ENCODE data around the gene PRR3. TPM values are rescaled to one million over a fixed set of nuclear protein-coding genes. Genes with fewer than 3 reads are reported as not detected.

The PRR3 gene
- total and polyA plus RNA-seq, 2 of the 13 experiments (the other 11 are each of a cell fraction or from before 2014, with no cell fraction given) = 14.6 to 21.2 TPM

- FAIRE-seq (no peak), ATAC-seq (no peak), DNase-seq (ENCODE audit: low spot score) (no peak)
- Histone ChIP-seq H4K20me1 (ENCODE audit: insufficient read depth, low read length) (no peaks in the 10 kb centered on the region; the same call in 1 of the 2 replicates), H3K27ac (ENCODE audit: extremely low read length, insufficient read depth, low read length) (no peak overlapping the region), H2AFZ (ENCODE audit: low read length) (no peak overlapping the region), H3K4me1 (ENCODE audit: insufficient read depth, low read length) (no peaks in the 10 kb centered on the region), H3K79me2 (ENCODE audit: insufficient read depth, low read length) (no peaks in the 10 kb centered on the region), H3K9ac (ENCODE audit: insufficient read depth, low read depth, low read length) (no peak overlapping the region), H3K27me3 (ENCODE audit: control insufficient read depth in 1 of 2, insufficient read depth in 2 of 2, low read length in 2 of 2) (no peaks in the 10 kb centered on the region), H3K9me3 (ENCODE audit: low read length) (no peaks in the 10 kb centered on the region), H3K4me2 (ENCODE audit: low read depth, low read length) (no peak overlapping the region), H3K4me3 (replicated peaks in 1 of 3; ENCODE audit: insufficient read depth in 1 of 3, low read depth in 2 of 3, low read length in 3 of 3) (no peak overlapping the region), H3K36me3 (replicated peaks in 1 of 2; ENCODE audit: control insufficient read depth in 1 of 2, insufficient read depth in 2 of 2, low read length in 2 of 2) (peaks cover 20 to 62% of the 10 kb centered on the region in 2 experiments)
- BruUV-seq (replicated peaks) = no TSS peak
- TF ChIP-seq ZNF253 (CRISPR knock-in tag; IDR thresholded peaks at IDR 0.05; ENCODE audit: borderline replicate concordance) (no peak), ZNF230 (CRISPR knock-in tag; IDR thresholded peaks at IDR 0.05) (no peak), CCAR2 (optimal IDR thresholded peaks at IDR 0.05; ENCODE audit: low read depth, low read length) (no peak), ZNF589 (CRISPR knock-in tag; conservative IDR thresholded peaks at IDR 0.05) (no peak), ATF4 (CRISPR knock-in tag; IDR thresholded peaks at IDR 0.05) (no peak), ZNF318 (CRISPR knock-in tag; IDR thresholded peaks at IDR 0.05) (no peak), NFKB2 (CRISPR knock-in tag; IDR thresholded peaks at IDR 0.05; ENCODE audit: borderline replicate concordance) (no peak)
- TF ChIP-seq, protein P1, sequence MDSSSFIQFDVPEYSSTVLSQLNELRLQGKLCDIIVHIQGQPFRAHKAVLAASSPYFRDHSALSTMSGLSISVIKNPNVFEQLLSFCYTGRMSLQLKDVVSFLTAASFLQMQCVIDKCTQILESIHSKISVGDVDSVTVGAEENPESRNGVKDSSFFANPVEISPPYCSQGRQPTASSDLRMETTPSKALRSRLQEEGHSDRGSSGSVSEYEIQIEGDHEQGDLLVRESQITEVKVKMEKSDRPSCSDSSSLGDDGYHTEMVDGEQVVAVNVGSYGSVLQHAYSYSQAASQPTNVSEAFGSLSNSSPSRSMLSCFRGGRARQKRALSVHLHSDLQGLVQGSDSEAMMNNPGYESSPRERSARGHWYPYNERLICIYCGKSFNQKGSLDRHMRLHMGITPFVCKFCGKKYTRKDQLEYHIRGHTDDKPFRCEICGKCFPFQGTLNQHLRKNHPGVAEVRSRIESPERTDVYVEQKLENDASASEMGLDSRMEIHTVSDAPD (CRISPR knock-in tag; IDR thresholded peaks at IDR 0.05) = no peak
- ChIA-PET CTCF (ENCODE audit: low intra/inter-chr PET ratio, low total read pairs) (no interaction called here), POLR2A (no interaction called here)
- intact Hi-C loops (cut with micrococcal nuclease; ENCODE audit: unreplicated experiment) (loop anchor here (10.0 kb wide), 1 partner anchor 126 kb away; the partner anchor contains the start of gene DHX16), in situ Hi-C loops (cut with HindIII; ENCODE audit: extremely low pct_ligation_motif_present, low pct_unique_long_range_greater_than_20kb) (no loop called here)
- WGBS (ENCODE audit: low lambda C conversion rate) = 91% methylated on average over 2 of the region's 2 CpGs
These were observed 8.7 kb upstream of the PRR3 start for GRCh38 chr6:30548375-30548774.
